Loucy (cell line): ENCODE results near the gene FAR2.
"Not testable (repeated sequence)": the region's sequence is repeated elsewhere in the genome, so short reads cannot be mapped to it uniquely, and the experiment has no call there.

Source experiments
- H2AFZ ChIP-seq: fragments of 200-600 bp; sonication (generic); 2 replicates; pipeline ENCODE4 v1.6.0; 2016; ENCODE audit warnings: antibody characterized with exemption, mild to moderate bottlenecking, low read length, moderate library complexity
- H3F3A ChIP-seq: fragments of 200-600 bp; 2 replicates; pipeline ENCODE4 v1.6.0; 2016; ENCODE audit warnings: antibody characterized with exemption, low read depth, mild to moderate bottlenecking
- H3K27me3 ChIP-seq: fragments of 200-600 bp; sonication (generic); 2 replicates; pipeline ENCODE4 v1.6.1; 2014; ENCODE audit warnings: low read length, mild to moderate bottlenecking; ENCODE audit not compliant: insufficient read depth, poor library complexity, severe bottlenecking
- H3K36me3 ChIP-seq: fragments of 200-600 bp; sonication (generic); 2 replicates; pipeline ENCODE4 v1.6.1; 2016; ENCODE audit warnings: low read length; ENCODE audit not compliant: insufficient read depth
- H3K4me1 ChIP-seq: fragments of 200-600 bp; sonication (generic); 2 replicates; pipeline ENCODE4 v1.5.1; 2014; ENCODE audit warnings: low read length, mild to moderate bottlenecking; ENCODE audit not compliant: insufficient read depth, poor library complexity, severe bottlenecking
- H3K4me2 ChIP-seq: fragments of 200-600 bp; sonication (generic); 2 replicates; pipeline ENCODE4 v1.6.0; 2014; ENCODE audit warnings: antibody characterized with exemption, low read length, low read depth, mild to moderate bottlenecking; ENCODE audit not compliant: poor library complexity, severe bottlenecking
- H3K4me3 ChIP-seq: fragments of 200-600 bp; sonication (generic); 2 replicates; pipeline ENCODE4 v1.5.1; 2014; ENCODE audit warnings: low read length, mild to moderate bottlenecking, mixed read lengths; ENCODE audit not compliant: poor library complexity, severe bottlenecking
- H3K79me2 ChIP-seq: fragments of 200-600 bp; sonication (generic); 2 replicates; pipeline ENCODE4 v1.6.1; 2014; ENCODE audit warnings: low read length; ENCODE audit not compliant: insufficient read depth
- H3K9ac ChIP-seq: fragments of 200-600 bp; sonication (generic); 2 replicates; pipeline ENCODE4 v1.6.0; 2014; ENCODE audit warnings: mild to moderate bottlenecking, low read depth, low read length, moderate library complexity; ENCODE audit not compliant: poor library complexity, severe bottlenecking
- H3K9me2 ChIP-seq: fragments of 200-600 bp; sonication (generic); replicated peaks from 2 replicates; pipeline ENCODE4 v1.6.1; 2016; ENCODE audit warnings: low read depth, low read length, mixed read lengths
- H3K9me3 ChIP-seq: fragments of 200-600 bp; sonication (generic); 2 replicates; pipeline ENCODE4 v1.6.1; 2014; ENCODE audit warnings: mild to moderate bottlenecking, antibody characterized with exemption, low read length, low read depth; ENCODE audit not compliant: insufficient read depth
- H4K20me1 ChIP-seq: fragments of 200-600 bp; sonication (generic); 2 replicates; pipeline ENCODE4 v1.6.0; 2014; ENCODE audit warnings: antibody characterized with exemption, low read length, mild to moderate bottlenecking; ENCODE audit not compliant: insufficient read depth, poor library complexity, severe bottlenecking
- EZH2phosphoT487 ChIP-seq: fragments of 200-600 bp; IDR thresholded peaks from 2 replicates; pipeline ENCODE4 v1.6.1; 2018; ENCODE audit warnings: antibody characterized with exemption, mild to moderate bottlenecking, moderate library complexity, borderline replicate concordance
- TF ChIP-seq, protein P1 (sequence below): fragments of 200-600 bp; sonication (generic); conservative IDR thresholded peaks from 2 replicates; pipeline ENCODE4 v1.5.1; 2014; ENCODE audit warnings: mild to moderate bottlenecking, antibody characterized with exemption, low read length

Gene FAR2

GRCh38 chr12:29167445-29167844 is 18.4 kb downstream of the FAR2 start:
- Histone ChIP-seq H4K20me1 (no peaks in the 10 kb centered on the region), H3F3A (no peaks in the 10 kb centered on the region), H3K9me2 (no peaks in the 10 kb centered on the region), H3K4me2 (no peak overlapping the region), H2AFZ (no peak overlapping the region), H3K27me3 (no peaks in the 10 kb centered on the region), H3K4me1 (peaks cover 20% of the 10 kb centered on the region), H3K9ac (no peak overlapping the region), H3K9me3 (no peaks in the 10 kb centered on the region), H3K36me3 (peaks cover 8% of the 10 kb centered on the region; the same call in 1 of the 2 replicates), H3K79me2 (peaks cover 44% of the 10 kb centered on the region; the same call in 1 of the 2 replicates), H3K4me3 (no peak overlapping the region)
- no peak for TF ChIP-seq EZH2phosphoT487
- TF ChIP-seq, protein P1, sequence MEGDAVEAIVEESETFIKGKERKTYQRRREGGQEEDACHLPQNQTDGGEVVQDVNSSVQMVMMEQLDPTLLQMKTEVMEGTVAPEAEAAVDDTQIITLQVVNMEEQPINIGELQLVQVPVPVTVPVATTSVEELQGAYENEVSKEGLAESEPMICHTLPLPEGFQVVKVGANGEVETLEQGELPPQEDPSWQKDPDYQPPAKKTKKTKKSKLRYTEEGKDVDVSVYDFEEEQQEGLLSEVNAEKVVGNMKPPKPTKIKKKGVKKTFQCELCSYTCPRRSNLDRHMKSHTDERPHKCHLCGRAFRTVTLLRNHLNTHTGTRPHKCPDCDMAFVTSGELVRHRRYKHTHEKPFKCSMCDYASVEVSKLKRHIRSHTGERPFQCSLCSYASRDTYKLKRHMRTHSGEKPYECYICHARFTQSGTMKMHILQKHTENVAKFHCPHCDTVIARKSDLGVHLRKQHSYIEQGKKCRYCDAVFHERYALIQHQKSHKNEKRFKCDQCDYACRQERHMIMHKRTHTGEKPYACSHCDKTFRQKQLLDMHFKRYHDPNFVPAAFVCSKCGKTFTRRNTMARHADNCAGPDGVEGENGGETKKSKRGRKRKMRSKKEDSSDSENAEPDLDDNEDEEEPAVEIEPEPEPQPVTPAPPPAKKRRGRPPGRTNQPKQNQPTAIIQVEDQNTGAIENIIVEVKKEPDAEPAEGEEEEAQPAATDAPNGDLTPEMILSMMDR, result no peak

GRCh38 chr12:29167988-29168387 is 18.9 kb downstream of the FAR2 start:
- TF ChIP-seq EZH2phosphoT487, result no peak
- TF ChIP-seq, protein P1, result no peak
- H4K20me1 ChIP-seq, result no peaks in the 10 kb centered on the region
- peaks cover 20% of the 10 kb centered on the region for H3K4me1 ChIP-seq
- no peak overlapping the region for H3K9ac ChIP-seq
- no peaks in the 10 kb centered on the region for H3K9me2 ChIP-seq
- peaks cover 39% of the 10 kb centered on the region; the same call in 1 of the 2 replicates for H3K79me2 ChIP-seq
- H3F3A ChIP-seq, result no peaks in the 10 kb centered on the region
- no peaks in the 10 kb centered on the region for H3K9me3 ChIP-seq
- no peaks in the 10 kb centered on the region for H3K27me3 ChIP-seq
- H3K36me3 ChIP-seq, result peaks cover 8% of the 10 kb centered on the region; the same call in 1 of the 2 replicates
- no peak overlapping the region for H3K4me2 ChIP-seq
- no peak overlapping the region for H3K4me3 ChIP-seq
- H2AFZ ChIP-seq, result no peak overlapping the region

- H3K4me2 ChIP-seq, H3K4me1 ChIP-seq, H2AFZ ChIP-seq, H3K9ac ChIP-seq, H3K9me2 ChIP-seq, H3K36me3 ChIP-seq, H3K4me3 ChIP-seq, H3F3A ChIP-seq, H4K20me1 ChIP-seq, H3K9me3 ChIP-seq, H3K27me3 ChIP-seq: not testable (repeated sequence)
- peaks cover 24% of the 10 kb centered on the region; the same call in 1 of the 2 replicates for H3K79me2 ChIP-seq
These were observed 20.9 kb downstream of the FAR2 start for GRCh38 chr12:29169978-29170377.

DNA sequence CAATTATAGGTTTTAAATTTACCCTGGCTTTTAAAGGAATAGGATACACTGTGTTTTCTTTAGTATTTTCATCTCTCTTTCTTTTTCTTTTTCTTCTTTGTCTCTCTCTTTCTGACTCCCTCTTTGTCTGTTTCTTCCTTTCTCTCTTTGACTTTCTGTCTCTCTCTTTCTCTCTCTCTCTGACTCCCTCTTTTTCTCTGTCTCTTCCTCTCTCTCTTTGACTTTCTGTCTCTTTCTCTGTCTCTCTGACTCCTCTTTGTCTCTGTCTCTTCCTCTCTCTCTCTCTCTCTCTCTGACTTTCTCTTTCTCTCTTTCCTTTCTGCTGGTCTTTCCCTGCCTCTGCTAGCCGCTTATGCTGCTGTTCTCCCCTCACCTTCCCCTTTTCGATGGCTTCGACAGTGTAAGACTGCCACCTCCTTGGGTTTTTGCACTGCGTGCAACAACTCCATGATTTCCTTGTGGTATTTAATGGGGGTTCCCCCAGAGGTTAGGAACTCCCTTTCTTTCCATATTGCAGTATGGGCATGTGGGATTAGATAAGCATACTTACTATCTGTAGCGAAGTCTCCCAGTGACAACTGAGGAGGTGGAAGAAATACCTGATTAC is 21.5 kb downstream of the FAR2 start:
- H3K9ac ChIP-seq, H3F3A ChIP-seq, H3K9me3 ChIP-seq, H4K20me1 ChIP-seq, H3K4me3 ChIP-seq, H3K27me3 ChIP-seq, H3K4me2 ChIP-seq, H3K9me2 ChIP-seq, H2AFZ ChIP-seq, H3K4me1 ChIP-seq: not testable (repeated sequence)
- Histone ChIP-seq H3K79me2 (peaks cover 18% of the 10 kb centered on the region; the same call in 1 of the 2 replicates), H3K36me3 (peaks cover 10% of the 10 kb centered on the region; the same call in 1 of the 2 replicates)
